K562 (cell line): Measurements from ENCODE around the gene ULBP2. TPM values are rescaled to one million over a fixed set of nuclear protein-coding genes. Genes with fewer than 3 reads are reported as not detected.

Experiments
- ATF6 ChIP-seq: sonication (generic); formaldehyde crosslinking; IDR thresholded peaks from 2 replicates; pipeline ENCODE4 v1.4.0; 2020; ENCODE audit warnings: mild to moderate bottlenecking, missing genetic modification reagents
- CGGBP1 ChIP-seq: fragments of 250-450 bp; sonication (Bioruptor Pico); IDR thresholded peaks from 2 replicates; pipeline ENCODE4 v1.9.0; 2021; ENCODE audit warnings: mild to moderate bottlenecking
- EHMT2 ChIP-seq: fragments of 450-650 bp; IDR thresholded peaks from 2 replicates; pipeline ENCODE4 v1.6.1; 2018; ENCODE audit warnings: antibody characterized with exemption
- ELK3 ChIP-seq: fragments of 450-650 bp; formaldehyde crosslinking; IDR thresholded peaks from 2 replicates; pipeline ENCODE4 v1.4.0; 2020; ENCODE audit warnings: mild to moderate bottlenecking
- JUN ChIP-seq, 2 experiments: sonication (generic) in 1 of 2; formaldehyde crosslinking in 1 of 2; IDR thresholded peaks; 2 replicates each; pipeline versions ENCODE4 v1.6.1 to v1.8.0; 2012 to 2022; ENCODE audit warnings: borderline replicate concordance in 2 of 2, mild to moderate bottlenecking in 2 of 2, improper control_type of control experiment in 1 of 2, low read depth in 1 of 2, low read length in 1 of 2, missing genetic modification reagents in 1 of 2
- JUNB ChIP-seq: fragments of 450-650 bp; formaldehyde crosslinking; conservative IDR thresholded peaks from 2 replicates; pipeline ENCODE4 v1.4.0; 2020; ENCODE audit warnings: mild to moderate bottlenecking
- KDM1A ChIP-seq, 2 experiments: fragments of 450-650 bp; IDR thresholded peaks; 2 replicates each; pipeline ENCODE4 v1.6.1; 2016; ENCODE audit warnings: mild to moderate bottlenecking in 2 of 2
- KLF16 ChIP-seq: IDR thresholded peaks from 2 replicates; pipeline ENCODE4 v1.6.1; 2016; ENCODE audit warnings: antibody characterized with exemption
- NCOA4 ChIP-seq: fragments of 450-650 bp; IDR thresholded peaks from 2 replicates; pipeline ENCODE4 v1.6.1; 2018; ENCODE audit warnings: mild to moderate bottlenecking; ENCODE audit not compliant: partially characterized antibody
- NR2C2 ChIP-seq, 2 experiments: fragments of 200-800 bp in 1 of 2; sonication (Bioruptor generic) in 1 of 2; sonication (generic) in 1 of 2; formaldehyde crosslinking in 1 of 2; IDR thresholded peaks; 2 replicates each; pipeline versions ENCODE4 v1.6.1 to v1.8.0; 2016 to 2022; ENCODE audit warnings: mild to moderate bottlenecking in 1 of 2, missing compliant biosample characterization in 1 of 2, missing genetic modification characterization in 1 of 2, missing genetic modification reagents in 1 of 2
- PHB ChIP-seq: fragments of 250-450 bp; sonication (Bioruptor Pico); IDR thresholded peaks from 2 replicates; pipeline ENCODE4 v1.5.0; 2021
- POLR2H ChIP-seq: IDR thresholded peaks from 2 replicates; pipeline ENCODE4 v1.6.1; 2016; ENCODE audit warnings: missing genetic modification characterization, low read depth, mild to moderate bottlenecking, control low read depth, missing compliant biosample characterization, moderate library complexity
- PRMT5 ChIP-seq: sonication (generic); formaldehyde crosslinking; IDR thresholded peaks from 2 replicates; pipeline ENCODE4 v1.5.0; 2020; ENCODE audit warnings: missing genetic modification reagents
- RBFOX2 ChIP-seq: fragments of 200-400 bp; formaldehyde crosslinking; IDR thresholded peaks from 2 replicates; pipeline ENCODE4 v1.6.1; 2017; ENCODE audit warnings: low read depth, mild to moderate bottlenecking, low read length, moderate library complexity
- RBM25 ChIP-seq: fragments of 200-400 bp; formaldehyde crosslinking; IDR thresholded peaks from 2 replicates; pipeline ENCODE4 v1.6.1; 2018; ENCODE audit warnings: low read length, low read depth, moderate library complexity; ENCODE audit not compliant: severe bottlenecking
- RFX5 ChIP-seq: IDR thresholded peaks from 2 replicates; pipeline ENCODE4 v1.6.1; 2011; ENCODE audit warnings: low read depth, mild to moderate bottlenecking, improper control_type of control experiment, low read length
- SAFB2 ChIP-seq: fragments of 200-400 bp; formaldehyde crosslinking; IDR thresholded peaks from 2 replicates; pipeline ENCODE4 v1.6.1; 2018; ENCODE audit warnings: borderline replicate concordance, low read length, low read depth, moderate library complexity; ENCODE audit not compliant: severe bottlenecking
- SMAD2 ChIP-seq: fragments of 150-350 bp; IDR thresholded peaks from 2 replicates; pipeline ENCODE4 v1.6.1; 2014; ENCODE audit warnings: low read depth, mild to moderate bottlenecking, low read length
- SREBF1 ChIP-seq: fragments of 150-350 bp; IDR thresholded peaks from 2 replicates; pipeline ENCODE4 v1.6.1; 2014; ENCODE audit warnings: antibody characterized with exemption, low read depth, low read length, borderline replicate concordance
- ZNF445 ChIP-seq: fragments of 250-450 bp; sonication (Bioruptor Pico); IDR thresholded peaks from 2 replicates; pipeline ENCODE4 v1.4.0; 2020; ENCODE audit warnings: low read depth, mild to moderate bottlenecking, moderate library complexity
- ZNF76 ChIP-seq: fragments of 250-450 bp; sonication (Bioruptor Pico); IDR thresholded peaks from 2 replicates; pipeline ENCODE4 v1.4.0; 2020; ENCODE audit warnings: mild to moderate bottlenecking, moderate library complexity, borderline replicate concordance
- polyA plus RNA-seq, 8 experiments: library from polyadenylated mRNA; depleted of rRNA in 4 of 8; stranded (reverse) in 5 of 8; unstranded in 3 of 8; fragments of >200 nt; fragmentation: Nextera tagmentation in 2 of 8; fragmentation: Illumina TruSeq in 1 of 8; extraction: Ambion mirVana in 2 of 8; extraction: Trizol in 1 of 8; gene quantifications; 2 replicates each; pipeline versions ENCODE4 v1.2.1 to v1.2.3, GENCODE V29; 2011 to 2014; ENCODE audit warnings: inconsistent platforms in 1 of 8, missing spikeins in 1 of 8
- total RNA-seq, 7 experiments: library from RNA; depleted of rRNA in 6 of 7; stranded (reverse); fragments of >200 nt in 6 of 7; fragmentation: Illumina TruSeq in 2 of 7; extraction: Trizol in 2 of 7; gene quantifications; 2 replicates each; pipeline versions ENCODE4 v1.2.1 to v1.2.3, GENCODE V29; 2011 to 2021; ENCODE audit warnings: low replicate concordance in 1 of 7
- TF ChIP-seq, protein P1 (sequence below): IDR thresholded peaks from 2 replicates; pipeline ENCODE4 v1.6.1; 2011; ENCODE audit warnings: borderline replicate concordance, low read depth, mild to moderate bottlenecking, moderate library complexity, low read length; ENCODE audit not compliant: insufficient read depth, poor library complexity, severe bottlenecking

The ULBP2 gene
- total and polyA plus RNA-seq, 9 of the 15 experiments (the other 6 are each of a cell fraction or from before 2014, with no cell fraction given): 0.50 to 5.3 (median 1.2) TPM

DNA sequence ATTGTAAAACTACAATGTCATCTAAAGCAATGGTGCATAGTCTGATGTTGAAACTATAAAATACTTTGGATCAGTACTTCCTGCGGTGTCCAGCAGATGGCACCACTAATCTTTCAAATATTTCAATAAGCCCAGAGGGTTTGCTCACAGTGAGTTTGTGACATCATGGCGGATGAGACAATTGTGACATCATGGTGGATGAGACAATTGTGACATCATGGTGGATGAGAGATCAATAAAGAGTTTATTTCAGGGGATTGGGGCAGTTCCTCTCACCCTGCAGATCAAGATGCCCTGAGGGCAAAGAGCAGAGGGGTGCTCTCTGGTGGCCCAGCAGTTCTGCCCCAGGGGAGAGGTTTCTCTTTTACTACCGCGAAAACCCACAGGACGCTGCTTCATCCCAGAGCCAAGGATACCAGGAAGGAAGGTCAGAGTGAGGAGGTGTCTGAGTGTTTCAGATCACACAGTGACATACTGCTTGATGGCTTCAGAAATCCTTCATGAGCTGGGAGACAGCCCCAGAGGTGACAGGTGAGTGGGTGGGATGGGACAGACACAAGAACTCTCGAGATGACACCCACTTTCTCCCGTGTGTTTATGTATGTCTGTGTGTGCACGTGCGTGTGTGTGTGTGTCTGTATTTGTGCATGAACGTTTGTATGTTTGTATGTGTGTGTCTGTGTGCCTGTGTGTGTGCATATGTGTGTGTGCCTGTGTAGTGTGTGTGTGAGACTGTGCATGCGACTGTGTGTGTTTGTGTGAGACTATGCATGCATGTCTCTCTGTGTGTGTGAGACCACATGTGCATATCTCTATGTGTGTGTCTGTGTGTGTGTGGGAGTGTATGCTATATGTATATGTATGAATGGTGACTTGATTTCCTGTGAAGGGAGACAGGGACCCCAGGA is 7.3 kb upstream of the ULBP2 start (continued):
- TF ChIP-seq NCOA4: no peak
- TF ChIP-seq KDM1A (IDR thresholded peaks at IDR 0.05): peak in 1 of 2 experiments; percentile 70; a peak in 3 of 4 replicates
- TF ChIP-seq PHB (CRISPR knock-in tag): no peak
- no peak for TF ChIP-seq RBM25
- no peak for TF ChIP-seq ATF6 (CRISPR knock-in tag)
- peak; percentile 98 for TF ChIP-seq JUN (IDR thresholded peaks at IDR 0.05; ENCODE audit: borderline replicate concordance, low read depth, low read length)
- TF ChIP-seq JUN (CRISPR knock-in tag; IDR thresholded peaks at IDR 0.05; ENCODE audit: borderline replicate concordance): peak; percentile 95; the same call in 1 of the 2 replicates
- TF ChIP-seq CGGBP1: no peak
- no peak for TF ChIP-seq ZNF445 (CRISPR knock-in tag)
- no peak for TF ChIP-seq EHMT2
- TF ChIP-seq JUNB (CRISPR knock-in tag): no peak
- no peak for TF ChIP-seq SAFB2
- TF ChIP-seq POLR2H: no peak
- no peak for TF ChIP-seq SREBF1
- no peak for TF ChIP-seq RBFOX2
- peak; percentile 33; the same call in 1 of the 2 replicates for TF ChIP-seq KLF16
- no peak for TF ChIP-seq SMAD2
- TF ChIP-seq ZNF76 (CRISPR knock-in tag): no peak
- TF ChIP-seq, protein P1, sequence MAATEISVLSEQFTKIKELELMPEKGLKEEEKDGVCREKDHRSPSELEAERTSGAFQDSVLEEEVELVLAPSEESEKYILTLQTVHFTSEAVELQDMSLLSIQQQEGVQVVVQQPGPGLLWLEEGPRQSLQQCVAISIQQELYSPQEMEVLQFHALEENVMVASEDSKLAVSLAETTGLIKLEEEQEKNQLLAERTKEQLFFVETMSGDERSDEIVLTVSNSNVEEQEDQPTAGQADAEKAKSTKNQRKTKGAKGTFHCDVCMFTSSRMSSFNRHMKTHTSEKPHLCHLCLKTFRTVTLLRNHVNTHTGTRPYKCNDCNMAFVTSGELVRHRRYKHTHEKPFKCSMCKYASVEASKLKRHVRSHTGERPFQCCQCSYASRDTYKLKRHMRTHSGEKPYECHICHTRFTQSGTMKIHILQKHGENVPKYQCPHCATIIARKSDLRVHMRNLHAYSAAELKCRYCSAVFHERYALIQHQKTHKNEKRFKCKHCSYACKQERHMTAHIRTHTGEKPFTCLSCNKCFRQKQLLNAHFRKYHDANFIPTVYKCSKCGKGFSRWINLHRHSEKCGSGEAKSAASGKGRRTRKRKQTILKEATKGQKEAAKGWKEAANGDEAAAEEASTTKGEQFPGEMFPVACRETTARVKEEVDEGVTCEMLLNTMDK: no peak
- no peak for TF ChIP-seq RFX5
- TF ChIP-seq NR2C2 (CRISPR knock-in tag; IDR thresholded peaks at IDR 0.05): no peak
- peak; percentile 17; the same call in 1 of the 2 replicates for TF ChIP-seq NR2C2 (tag; IDR thresholded peaks at IDR 0.05)
- TF ChIP-seq PRMT5 (CRISPR knock-in tag): no peak
- TF ChIP-seq ELK3 (CRISPR knock-in tag): no peak
